ENCODE data around the gene MOB3A. TPM values are rescaled to one million over a fixed set of nuclear protein-coding genes. Genes with fewer than 3 reads are reported as not detected.
A peak's percentile ranks its signal among the peaks of the same experiment; 100 is the strongest.

MOB3A gene
- total and polyA plus RNA-seq, 10 of the 15 experiments (the other 5 are each of a cell fraction or from before 2014, with no cell fraction given): 7.5 to 229 (median 79.4) TPM

- TF ChIP-seq, protein P1, sequence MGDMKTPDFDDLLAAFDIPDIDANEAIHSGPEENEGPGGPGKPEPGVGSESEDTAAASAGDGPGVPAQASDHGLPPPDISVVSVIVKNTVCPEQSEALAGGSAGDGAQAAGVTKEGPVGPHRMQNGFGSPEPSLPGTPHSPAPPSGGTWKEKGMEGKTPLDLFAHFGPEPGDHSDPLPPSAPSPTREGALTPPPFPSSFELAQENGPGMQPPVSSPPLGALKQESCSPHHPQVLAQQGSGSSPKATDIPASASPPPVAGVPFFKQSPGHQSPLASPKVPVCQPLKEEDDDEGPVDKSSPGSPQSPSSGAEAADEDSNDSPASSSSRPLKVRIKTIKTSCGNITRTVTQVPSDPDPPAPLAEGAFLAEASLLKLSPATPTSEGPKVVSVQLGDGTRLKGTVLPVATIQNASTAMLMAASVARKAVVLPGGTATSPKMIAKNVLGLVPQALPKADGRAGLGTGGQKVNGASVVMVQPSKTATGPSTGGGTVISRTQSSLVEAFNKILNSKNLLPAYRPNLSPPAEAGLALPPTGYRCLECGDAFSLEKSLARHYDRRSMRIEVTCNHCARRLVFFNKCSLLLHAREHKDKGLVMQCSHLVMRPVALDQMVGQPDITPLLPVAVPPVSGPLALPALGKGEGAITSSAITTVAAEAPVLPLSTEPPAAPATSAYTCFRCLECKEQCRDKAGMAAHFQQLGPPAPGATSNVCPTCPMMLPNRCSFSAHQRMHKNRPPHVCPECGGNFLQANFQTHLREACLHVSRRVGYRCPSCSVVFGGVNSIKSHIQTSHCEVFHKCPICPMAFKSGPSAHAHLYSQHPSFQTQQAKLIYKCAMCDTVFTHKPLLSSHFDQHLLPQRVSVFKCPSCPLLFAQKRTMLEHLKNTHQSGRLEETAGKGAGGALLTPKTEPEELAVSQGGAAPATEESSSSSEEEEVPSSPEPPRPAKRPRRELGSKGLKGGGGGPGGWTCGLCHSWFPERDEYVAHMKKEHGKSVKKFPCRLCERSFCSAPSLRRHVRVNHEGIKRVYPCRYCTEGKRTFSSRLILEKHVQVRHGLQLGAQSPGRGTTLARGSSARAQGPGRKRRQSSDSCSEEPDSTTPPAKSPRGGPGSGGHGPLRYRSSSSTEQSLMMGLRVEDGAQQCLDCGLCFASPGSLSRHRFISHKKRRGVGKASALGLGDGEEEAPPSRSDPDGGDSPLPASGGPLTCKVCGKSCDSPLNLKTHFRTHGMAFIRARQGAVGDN (IDR thresholded peaks at IDR 0.05): no peak
- TF ChIP-seq CBFB (IDR thresholded peaks at IDR 0.05; ENCODE audit: low read depth) (0 out of 2 replicates have a peak, but pooled peaks have one; percentile 24), MEF2A (IDR thresholded peaks at IDR 0.05; ENCODE audit: insufficient read depth, low read depth, low read length) (no peak), NBN (IDR thresholded peaks at IDR 0.05) (peak; percentile 73), FOXM1 (IDR thresholded peaks at IDR 0.05; ENCODE audit: low read depth, low read length) (no peak), ZNF622 (IDR thresholded peaks at IDR 0.05) (no peak), ASH2L (IDR thresholded peaks at IDR 0.05; ENCODE audit: borderline replicate concordance, low read depth) (no peak), ZNF217 (IDR thresholded peaks at IDR 0.05) (no peak), HDAC6 (IDR thresholded peaks at IDR 0.05; ENCODE audit: unreplicated experiment) (no peak), EED (IDR thresholded peaks at IDR 0.05; ENCODE audit: low read depth) (no peak), REST (IDR thresholded peaks at IDR 0.05; ENCODE audit: low read depth, low read length) (no peak), BRCA1 (IDR thresholded peaks at IDR 0.05; ENCODE audit: low read depth, low read length) (no peak), RFX5 (IDR thresholded peaks at IDR 0.05; ENCODE audit: low read depth, low read length) (peak; percentile 94), E2F4 (IDR thresholded peaks at IDR 0.05; ENCODE audit: low read depth, low read length) (0 out of 2 replicates have a peak, but pooled peaks have one; percentile 8), SP1 (IDR thresholded peaks at IDR 0.05; ENCODE audit: low read depth, low read length) (peak; percentile 83), SIN3A (IDR thresholded peaks at IDR 0.05; ENCODE audit: low read depth, low read length) (no peak; the same call in 1 of the 2 replicates), POLR2AphosphoS2 (IDR thresholded peaks at IDR 0.05; ENCODE audit: low read depth, low read length) (0 out of 2 replicates have a peak, but pooled peaks have one; percentile 28), CBX3 (IDR thresholded peaks at IDR 0.05; ENCODE audit: borderline replicate concordance, low read depth) (no peak)
- TF ChIP-seq, protein P2, sequence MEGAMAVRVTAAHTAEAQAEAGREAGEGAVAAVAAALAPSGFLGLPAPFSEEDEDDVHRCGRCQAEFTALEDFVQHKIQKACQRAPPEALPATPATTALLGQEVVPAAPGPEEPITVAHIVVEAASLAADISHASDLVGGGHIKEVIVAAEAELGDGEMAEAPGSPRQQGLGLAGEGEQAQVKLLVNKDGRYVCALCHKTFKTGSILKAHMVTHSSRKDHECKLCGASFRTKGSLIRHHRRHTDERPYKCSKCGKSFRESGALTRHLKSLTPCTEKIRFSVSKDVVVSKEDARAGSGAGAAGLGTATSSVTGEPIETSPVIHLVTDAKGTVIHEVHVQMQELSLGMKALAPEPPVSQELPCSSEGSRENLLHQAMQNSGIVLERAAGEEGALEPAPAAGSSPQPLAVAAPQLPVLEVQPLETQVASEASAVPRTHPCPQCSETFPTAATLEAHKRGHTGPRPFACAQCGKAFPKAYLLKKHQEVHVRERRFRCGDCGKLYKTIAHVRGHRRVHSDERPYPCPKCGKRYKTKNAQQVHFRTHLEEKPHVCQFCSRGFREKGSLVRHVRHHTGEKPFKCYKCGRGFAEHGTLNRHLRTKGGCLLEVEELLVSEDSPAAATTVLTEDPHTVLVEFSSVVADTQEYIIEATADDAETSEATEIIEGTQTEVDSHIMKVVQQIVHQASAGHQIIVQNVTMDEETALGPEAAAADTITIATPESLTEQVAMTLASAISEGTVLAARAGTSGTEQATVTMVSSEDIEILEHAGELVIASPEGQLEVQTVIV (IDR thresholded peaks at IDR 0.05; ENCODE audit: borderline replicate concordance, partially characterized antibody): peak; percentile 62
These were observed 34.4 kb downstream of the MOB3A start (continued) for GRCh38 chr19:2061495-2062388.

Data from GM12878 (cell line).